Measurements from ENCODE around the gene TAS1R1. TPM values are rescaled to one million over a fixed set of nuclear protein-coding genes. Genes with fewer than 3 reads are reported as not detected.

TAS1R1 gene
- polyA plus RNA-seq, 1 donor from 2014 or later = not detected

- Histone ChIP-seq H2AFZ (ENCODE audit: low read depth, low read length) (no peak overlapping the region), H3K9me2 (ENCODE audit: insufficient read depth, low read length) (no peaks in the 10 kb centered on the region), H3K9ac (ENCODE audit: low read length) (no peak overlapping the region), H4K20me1 (ENCODE audit: insufficient read depth) (no peaks in the 10 kb centered on the region), H3K79me2 (replicated peaks; ENCODE audit: insufficient read depth, low read length) (no peaks in the 10 kb centered on the region), H3F3A (ENCODE audit: insufficient read depth, low read length, poor library complexity, severe bottlenecking) (no peaks in the 10 kb centered on the region), H3K27ac (ENCODE audit: low read length) (no peak overlapping the region), H3K27me3 (ENCODE audit: insufficient read depth, low read depth, low read length) (no peaks in the 10 kb centered on the region), H3K36me3 (ENCODE audit: insufficient read depth, low read length) (no peaks in the 10 kb centered on the region), H3K9me3 (ENCODE audit: low read length) (no peaks in the 10 kb centered on the region), H3K4me3 (ENCODE audit: low read length) (no peak overlapping the region), H3K4me2 (ENCODE audit: low read length) (no peak overlapping the region)
- TF ChIP-seq EZH2 (IDR thresholded peaks at IDR 0.05; ENCODE audit: borderline replicate concordance, insufficient read depth, low read length, poor library complexity, severe bottlenecking) = no peak
- TF ChIP-seq TAF1 (IDR thresholded peaks at IDR 0.05; ENCODE audit: low read depth) = no peak
- TF ChIP-seq REST (IDR thresholded peaks at IDR 0.05; ENCODE audit: borderline replicate concordance) = no peak
- TF ChIP-seq SMC3 (conservative IDR thresholded peaks at IDR 0.05; ENCODE audit: poor library complexity) = no peak
- no peak for TF ChIP-seq MXI1 (conservative IDR thresholded peaks at IDR 0.05; ENCODE audit: poor library complexity, severe bottlenecking)
- no peak for TF ChIP-seq EP300 (conservative IDR thresholded peaks at IDR 0.05; ENCODE audit: poor library complexity, severe bottlenecking)
- no peak for TF ChIP-seq CTCF (IDR thresholded peaks at IDR 0.05; ENCODE audit: poor library complexity, severe bottlenecking)
- TF ChIP-seq POLR2AphosphoS5 (IDR thresholded peaks at IDR 0.05) = no peak
- no peak for TF ChIP-seq RAD21 (conservative IDR thresholded peaks at IDR 0.05)
Measured at GRCh38 chr1:6521536-6521935, 33.6 kb upstream of the TAS1R1 start.

- no peaks in the 10 kb centered on the region for H3K27me3 ChIP-seq (ENCODE audit: insufficient read depth, low read depth, low read length)
- H3K27ac ChIP-seq (ENCODE audit: low read length) = no peak overlapping the region
- H3K9me2 ChIP-seq (ENCODE audit: insufficient read depth, low read length) = no peaks in the 10 kb centered on the region
- peaks cover 3% of the 10 kb centered on the region for H3K36me3 ChIP-seq (ENCODE audit: insufficient read depth, low read length)
- no peaks in the 10 kb centered on the region for H3K9me3 ChIP-seq (ENCODE audit: low read length)
- no peak overlapping the region for H3K9ac ChIP-seq (ENCODE audit: low read length)
- no peak overlapping the region for H3K4me3 ChIP-seq (ENCODE audit: low read length)
- no peak overlapping the region for H2AFZ ChIP-seq (ENCODE audit: low read depth, low read length)
- H3K4me2 ChIP-seq (ENCODE audit: low read length) = no peak overlapping the region
- no peaks in the 10 kb centered on the region for H3K79me2 ChIP-seq (replicated peaks; ENCODE audit: insufficient read depth, low read length)
- H3F3A ChIP-seq (ENCODE audit: insufficient read depth, low read length, poor library complexity, severe bottlenecking) = no peaks in the 10 kb centered on the region
- no peaks in the 10 kb centered on the region for H4K20me1 ChIP-seq (ENCODE audit: insufficient read depth)
- TF ChIP-seq EZH2 (IDR thresholded peaks at IDR 0.05; ENCODE audit: borderline replicate concordance, insufficient read depth, low read length, poor library complexity, severe bottlenecking) = no peak
- TF ChIP-seq TAF1 (IDR thresholded peaks at IDR 0.05; ENCODE audit: low read depth) = no peak
- TF ChIP-seq CTCF (IDR thresholded peaks at IDR 0.05; ENCODE audit: poor library complexity, severe bottlenecking) = peak; percentile 17
- no peak for TF ChIP-seq EP300 (conservative IDR thresholded peaks at IDR 0.05; ENCODE audit: poor library complexity, severe bottlenecking)
- no peak for TF ChIP-seq REST (IDR thresholded peaks at IDR 0.05; ENCODE audit: borderline replicate concordance)
- TF ChIP-seq POLR2AphosphoS5 (IDR thresholded peaks at IDR 0.05) = no peak
- peak; percentile 12 for TF ChIP-seq RAD21 (conservative IDR thresholded peaks at IDR 0.05)
- TF ChIP-seq MXI1 (conservative IDR thresholded peaks at IDR 0.05; ENCODE audit: poor library complexity, severe bottlenecking) = no peak
- TF ChIP-seq SMC3 (conservative IDR thresholded peaks at IDR 0.05; ENCODE audit: poor library complexity) = no peak
Measured at GRCh38 chr1:6523566-6523965, 31.5 kb upstream of the TAS1R1 start.

Data from neural cell (in vitro differentiated cells).